GM21825 (cell line): ENCODE results near the gene PML.

Experiments used
- ATAC-seq: cut with Tn5 transposase; IDR thresholded peaks from one replicate; pipeline ENCODE4 v1.9.1; 2021; ENCODE audit warnings: mild to moderate bottlenecking, moderate library complexity; ENCODE audit not compliant: unreplicated experiment

The PML gene

DNA sequence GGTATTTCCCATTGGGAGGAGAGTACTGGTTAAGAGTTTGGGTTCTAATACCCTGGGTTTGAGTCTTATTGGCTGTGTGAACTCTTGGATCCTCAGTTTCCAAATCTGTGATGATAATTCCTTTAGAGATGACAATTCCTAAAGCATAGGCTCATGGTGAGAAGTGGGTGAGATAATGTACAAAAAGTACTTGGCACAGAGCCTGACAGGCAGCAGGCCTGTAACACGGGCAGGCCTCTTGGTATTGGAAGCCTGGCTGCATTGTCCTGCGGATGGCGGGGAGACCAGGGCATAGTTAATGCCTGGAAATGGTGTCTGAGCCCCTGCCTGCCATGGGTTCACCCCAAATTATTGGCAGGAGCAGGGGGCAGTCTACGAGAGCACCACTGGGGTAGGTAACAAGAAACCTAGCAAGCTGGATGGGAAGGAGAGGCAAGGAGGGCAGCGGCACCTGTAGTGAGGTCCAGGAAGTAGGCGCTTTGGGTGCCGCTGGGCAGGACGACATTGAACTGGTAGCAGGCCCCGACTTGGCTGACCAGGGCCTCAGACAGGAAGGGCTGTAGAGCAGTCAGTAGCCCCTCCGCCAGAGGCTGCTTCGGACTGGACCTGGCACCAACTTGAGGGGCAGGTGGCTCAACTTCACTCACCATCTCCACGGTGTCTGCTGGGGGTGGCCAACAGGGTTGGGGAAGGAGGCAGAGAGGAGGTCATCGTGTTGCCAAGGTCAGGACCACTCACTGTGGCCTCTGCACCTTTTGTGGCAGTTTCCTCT lies 10.1 kb upstream of the PML start:
- ATAC-seq = no peak

DNA sequence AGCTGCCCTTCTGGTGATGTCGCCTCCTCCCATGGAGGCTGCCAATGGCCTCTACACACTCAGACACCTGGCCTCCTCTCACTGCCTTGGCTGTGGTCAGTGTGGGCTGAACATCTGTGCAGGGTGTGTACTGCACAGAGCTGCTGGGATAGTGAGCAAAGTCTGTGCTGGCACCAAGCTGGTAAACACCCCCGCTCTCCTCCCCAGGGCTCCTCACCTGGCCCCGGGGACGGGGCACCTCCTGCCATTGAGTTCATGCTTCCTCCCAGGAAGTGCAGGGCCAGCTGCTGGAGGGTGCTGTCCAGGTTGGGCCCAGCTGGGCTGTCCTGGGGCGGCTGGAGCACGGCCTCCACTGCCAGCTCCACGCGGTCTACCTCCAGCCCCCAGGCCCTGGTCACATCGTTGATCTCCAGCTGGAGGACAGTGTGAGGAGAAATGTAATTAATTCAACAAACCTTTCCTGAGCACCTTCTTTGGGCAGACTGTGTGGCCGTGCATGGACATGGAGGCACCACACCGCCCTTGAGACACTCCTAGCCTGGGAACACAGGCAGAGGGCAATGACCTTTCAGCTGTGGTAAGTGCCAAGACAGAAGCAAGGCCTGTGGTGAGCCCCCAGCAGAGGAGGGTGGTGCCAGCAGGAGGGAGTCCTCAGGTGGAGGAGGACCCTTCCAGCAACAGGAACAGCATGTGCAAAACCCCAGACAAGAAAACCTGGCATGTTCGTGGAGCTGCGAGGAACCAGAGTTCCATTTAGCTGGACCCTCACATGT lies 9.2 kb upstream of the PML start:
- no peak for ATAC-seq

DNA sequence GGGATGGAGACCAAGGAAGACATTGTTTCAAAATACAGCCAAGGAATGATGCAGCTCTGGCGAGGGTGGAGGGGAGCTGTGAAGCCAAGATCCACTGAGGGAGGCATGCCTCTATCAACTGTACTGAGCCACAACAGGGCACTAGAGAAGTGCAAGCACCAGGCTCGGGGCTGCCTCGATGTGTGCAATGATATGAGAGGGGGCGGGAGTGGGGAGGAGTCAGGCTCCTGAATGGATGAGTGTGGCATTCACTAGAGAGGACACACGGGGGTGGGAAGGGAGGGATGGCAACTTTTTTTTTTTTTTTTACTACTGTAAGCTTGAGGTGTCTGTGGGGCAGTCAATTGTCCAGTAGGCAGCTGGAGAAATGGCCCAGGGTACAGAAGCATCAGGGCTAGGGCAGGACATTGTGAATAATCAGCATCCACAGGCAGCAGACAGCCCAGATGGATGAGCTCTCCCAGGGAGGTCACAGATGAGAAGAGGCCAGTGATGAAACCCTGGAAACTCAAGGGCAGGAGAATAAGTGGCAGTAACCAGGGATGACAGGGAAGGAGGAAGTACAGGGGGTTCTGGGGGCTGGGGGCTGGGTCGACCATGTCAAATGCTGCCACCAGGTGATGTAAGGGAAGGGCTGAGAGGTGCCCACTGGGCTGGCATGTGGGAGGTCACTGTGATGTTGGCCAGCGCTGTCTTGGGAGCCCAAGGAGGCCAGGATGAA lies 8.3 kb upstream of the PML start:
- no peak for ATAC-seq

DNA sequence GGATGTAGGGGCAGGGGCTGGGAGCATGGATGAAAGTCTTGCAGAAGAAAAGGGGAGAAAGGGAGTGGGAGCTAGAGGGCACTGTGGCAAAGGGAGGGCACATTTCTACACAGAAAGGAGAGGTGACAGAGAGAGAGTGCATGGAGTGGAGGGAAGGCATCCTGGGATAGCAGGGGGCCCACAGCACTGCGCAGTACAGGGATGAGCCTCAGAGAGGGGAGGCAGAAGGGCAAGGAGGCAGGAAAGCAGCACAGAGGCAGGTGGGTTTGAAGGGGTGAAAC lies 7.8 kb upstream of the PML start:
- no peak for ATAC-seq

DNA sequence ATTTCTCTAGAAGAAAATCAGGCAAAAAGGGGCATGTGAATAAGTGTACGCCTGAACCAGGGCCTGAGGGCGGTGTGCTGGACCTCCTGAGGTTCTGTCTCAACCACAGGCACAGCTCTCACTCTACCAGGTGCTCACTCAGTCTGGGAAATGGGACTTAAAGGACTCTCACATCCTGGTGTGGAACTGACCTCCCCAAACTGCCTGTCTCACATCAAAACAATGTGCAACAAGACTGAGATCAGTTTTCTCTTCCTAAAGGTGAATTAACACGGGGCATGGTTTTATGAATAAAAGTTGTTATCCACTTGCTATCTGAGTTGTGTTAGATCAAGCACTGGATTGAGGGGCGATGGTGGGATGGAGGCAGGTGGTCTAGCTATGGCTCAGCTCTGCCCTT lies 7.3 kb upstream of the PML start:
- no peak for ATAC-seq

DNA sequence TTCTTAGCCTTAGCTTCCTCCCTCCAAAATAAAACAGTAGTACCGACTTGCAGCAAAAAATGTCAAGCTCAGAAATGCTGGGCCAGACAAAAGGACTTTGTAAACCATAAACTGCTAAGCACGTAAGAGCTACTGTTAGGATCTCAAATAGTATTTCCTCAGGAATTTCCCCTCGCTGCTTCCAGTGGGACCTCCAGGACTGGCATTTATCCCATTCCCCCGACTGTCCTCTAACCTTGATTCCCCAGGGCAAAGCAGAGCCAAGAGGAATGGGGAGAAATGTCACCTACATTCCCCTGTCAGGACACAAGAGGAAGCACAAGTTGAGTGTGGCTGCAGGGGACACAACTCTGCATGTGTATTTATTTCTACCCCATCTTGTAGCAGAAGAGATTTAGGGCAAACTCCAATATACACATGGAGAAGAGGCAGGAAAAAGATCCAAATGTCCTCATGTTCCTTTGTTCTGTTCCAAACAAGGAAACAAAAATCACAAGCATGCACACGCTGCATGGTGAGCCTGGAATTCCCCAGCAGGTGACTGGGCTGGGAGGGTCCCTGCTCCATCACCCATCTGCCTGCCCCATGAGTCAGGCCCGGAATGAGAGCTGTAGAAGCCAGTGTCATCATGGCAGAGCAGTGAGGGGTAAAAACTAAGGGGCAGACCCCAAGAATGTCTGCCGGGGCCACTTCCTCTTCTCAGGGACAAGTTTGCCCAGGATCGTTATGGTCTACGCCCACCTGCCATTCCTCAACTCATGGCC lies 6.7 kb upstream of the PML start:
- no peak for ATAC-seq

DNA sequence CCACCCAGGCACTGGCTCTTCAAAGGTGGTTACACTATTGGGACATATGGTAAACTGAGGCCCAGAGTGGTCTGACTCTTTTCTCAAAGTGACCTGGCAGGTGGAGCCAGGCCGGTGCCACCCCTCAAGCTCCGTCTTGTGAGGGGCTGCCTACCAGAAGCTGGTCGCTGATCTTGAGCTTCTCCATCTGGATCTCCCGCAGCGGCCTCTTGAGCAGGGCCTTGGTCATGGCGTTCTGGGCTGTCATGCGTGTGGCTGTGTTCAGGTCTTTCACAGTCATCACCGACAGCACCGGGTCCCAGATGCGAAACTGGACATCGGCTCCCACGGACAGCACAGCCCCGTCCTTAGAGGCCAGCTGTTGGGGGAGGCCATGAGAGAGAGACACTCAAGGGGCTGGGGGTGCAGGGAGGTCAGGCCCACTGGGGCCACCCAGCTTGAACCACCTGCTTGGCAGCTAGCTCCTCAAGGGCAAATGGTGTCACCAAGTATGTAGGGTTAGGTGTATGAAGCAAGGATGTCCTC lies 6.0 kb upstream of the PML start:
- no peak for ATAC-seq

DNA sequence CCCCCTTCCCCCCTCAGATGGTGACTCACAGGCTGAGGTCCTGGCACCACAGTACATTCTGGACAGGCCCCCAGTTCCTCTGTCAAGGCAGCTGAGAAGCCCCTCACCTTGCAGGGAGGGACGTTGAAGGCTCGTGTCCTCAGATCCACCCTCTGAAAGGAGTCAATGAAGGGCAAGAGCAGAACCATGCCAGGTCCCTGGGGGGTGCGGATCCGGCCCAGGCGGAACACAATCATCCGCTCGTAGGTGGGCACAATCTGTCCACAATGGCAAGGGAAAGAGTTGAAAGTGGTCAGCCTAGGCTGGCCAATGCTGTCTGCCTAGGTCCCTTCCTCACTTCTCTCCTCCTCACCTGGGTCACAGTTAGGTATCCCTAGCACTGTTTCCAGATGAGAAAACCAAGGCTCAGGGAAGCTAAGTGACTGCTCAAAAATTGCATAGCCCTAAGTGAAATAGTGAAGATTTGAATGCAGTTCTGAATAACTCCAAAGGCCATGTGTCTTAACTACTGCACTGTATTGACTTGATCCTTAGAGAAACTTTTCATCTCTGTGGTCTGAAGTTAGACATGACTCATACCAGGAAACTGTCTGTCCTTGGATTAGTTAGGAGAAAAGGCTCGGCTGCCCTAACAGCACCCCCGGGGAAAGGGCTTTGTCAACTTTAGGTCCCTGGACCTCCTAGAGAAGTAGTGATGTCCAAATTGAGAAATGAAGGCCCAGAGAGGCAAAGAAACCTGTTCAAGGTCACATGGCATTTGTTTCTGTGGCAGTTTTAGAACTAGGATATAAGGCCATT lies 5.3 kb upstream of the PML start:
- ATAC-seq = no peak

DNA sequence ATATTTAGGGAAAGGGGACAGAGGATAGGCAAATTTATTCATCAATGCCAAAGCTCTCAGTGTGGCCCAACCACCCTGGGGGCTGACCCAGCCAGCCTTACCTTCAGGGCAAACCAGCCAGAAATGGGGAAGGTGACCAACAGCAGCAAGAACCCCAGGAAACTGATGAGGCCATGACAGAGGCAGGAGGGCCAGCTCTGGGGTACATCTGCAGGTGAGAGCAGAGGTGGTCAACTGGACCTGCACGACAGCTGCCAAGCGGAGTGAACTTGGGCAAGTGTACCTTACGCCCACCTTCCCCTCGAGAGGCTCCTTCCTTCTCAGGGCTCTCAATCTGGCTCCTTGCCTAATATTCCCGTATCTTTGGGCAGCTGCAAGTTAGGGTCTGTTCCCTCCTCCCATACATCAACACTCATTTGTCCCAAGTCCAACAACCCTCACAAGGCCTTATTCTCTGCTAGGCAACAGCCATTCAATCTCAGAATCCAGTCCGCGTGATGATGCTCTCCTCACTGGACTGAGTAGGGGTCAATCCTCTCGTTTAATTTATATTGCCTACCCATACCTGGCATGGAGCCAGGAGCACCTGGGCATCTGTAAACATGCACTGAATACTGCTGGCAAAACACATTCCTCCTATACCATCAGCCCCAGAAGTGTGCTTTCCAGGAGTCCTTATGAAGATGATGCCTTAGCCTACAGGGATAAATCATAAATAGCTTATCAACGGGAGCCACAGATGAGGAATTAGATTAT lies 4.1 kb upstream of the PML start:
- ATAC-seq = no peak

DNA sequence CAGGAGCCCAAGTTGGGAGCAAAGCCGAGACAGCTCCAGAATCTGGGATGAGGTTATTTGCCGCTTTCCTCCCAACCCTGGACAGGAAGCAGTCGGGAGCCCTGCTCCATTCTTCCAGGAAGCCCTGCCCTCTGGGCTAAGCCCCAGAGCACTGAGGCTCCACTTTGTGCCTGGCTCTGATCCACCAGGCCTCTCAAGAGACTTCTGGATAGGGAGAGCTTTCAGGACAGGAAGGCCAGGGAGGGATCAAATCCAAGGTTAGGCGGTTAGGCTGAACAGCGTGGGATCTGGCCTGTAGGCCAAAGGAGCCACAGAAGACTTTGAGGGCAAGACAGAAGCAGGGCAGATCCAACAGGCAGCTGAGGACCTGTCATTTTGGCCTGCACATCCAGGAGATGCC lies 3.3 kb upstream of the PML start:
- no peak for ATAC-seq

DNA sequence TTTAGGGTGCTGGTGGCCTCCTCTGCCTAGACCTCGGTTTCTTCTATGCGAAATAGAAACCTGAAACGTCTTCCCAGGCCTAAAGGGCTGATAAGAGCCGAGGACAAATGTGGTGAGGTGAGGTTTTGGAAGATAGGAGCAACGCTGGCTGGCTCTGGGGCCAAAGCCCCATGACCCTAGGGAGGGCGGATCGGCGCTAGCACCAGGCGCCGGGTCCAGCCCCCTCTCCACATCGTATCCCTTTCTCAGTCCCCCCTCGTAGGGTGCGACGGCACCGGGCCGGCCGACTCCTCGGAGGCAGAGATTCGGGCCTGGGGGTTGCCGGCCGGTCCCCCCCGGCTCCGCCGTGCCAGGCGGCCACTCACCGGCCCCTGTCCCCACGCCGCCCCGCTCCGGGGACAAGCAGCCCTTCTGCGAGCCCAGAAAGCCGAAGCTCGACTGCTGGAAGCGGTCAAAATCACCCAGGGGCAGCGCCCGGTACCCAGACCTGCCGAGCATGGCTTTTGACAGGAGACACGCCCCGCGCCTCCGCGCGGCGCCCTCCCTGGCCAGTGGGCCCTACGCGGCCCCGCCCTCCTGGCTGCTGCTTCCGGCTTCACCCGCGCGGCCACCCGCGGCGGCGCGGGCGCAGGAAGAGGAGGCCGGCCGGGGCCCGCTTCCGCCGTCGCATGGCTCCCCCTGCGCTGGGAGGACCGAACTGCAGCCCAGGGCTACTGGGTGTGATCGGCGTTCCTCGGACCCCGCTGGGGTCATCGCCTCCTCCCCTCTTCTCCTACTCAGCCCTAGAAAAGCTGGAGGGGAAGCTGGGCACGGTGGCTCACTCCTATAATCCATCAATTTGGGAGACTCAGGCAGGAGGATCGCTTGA lies 2.6 kb upstream of the PML start, which contains the start of gene STOML1:
STOML1 (minus strand) TSS at position 570 of the 868 bp plus-strand sequence; CDS start at position 498, 72 bp downstream.
- peak; percentile 58 for ATAC-seq

DNA sequence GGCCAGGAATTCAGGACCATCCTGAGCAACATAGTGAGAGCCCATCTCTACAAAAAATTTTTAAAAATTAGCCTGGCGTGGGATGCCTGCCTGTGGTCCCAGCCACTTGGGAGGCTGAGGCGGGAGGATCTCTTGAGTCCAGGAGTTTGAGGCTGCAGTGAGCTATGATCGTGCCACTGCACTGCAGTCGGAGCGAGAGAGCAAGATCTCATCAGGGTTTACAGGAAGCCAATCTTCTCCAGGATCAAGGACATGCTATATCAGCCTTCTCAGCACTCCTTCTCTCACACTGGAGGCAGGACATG lies 2.0 kb upstream of the PML start:
- ATAC-seq = no peak

DNA sequence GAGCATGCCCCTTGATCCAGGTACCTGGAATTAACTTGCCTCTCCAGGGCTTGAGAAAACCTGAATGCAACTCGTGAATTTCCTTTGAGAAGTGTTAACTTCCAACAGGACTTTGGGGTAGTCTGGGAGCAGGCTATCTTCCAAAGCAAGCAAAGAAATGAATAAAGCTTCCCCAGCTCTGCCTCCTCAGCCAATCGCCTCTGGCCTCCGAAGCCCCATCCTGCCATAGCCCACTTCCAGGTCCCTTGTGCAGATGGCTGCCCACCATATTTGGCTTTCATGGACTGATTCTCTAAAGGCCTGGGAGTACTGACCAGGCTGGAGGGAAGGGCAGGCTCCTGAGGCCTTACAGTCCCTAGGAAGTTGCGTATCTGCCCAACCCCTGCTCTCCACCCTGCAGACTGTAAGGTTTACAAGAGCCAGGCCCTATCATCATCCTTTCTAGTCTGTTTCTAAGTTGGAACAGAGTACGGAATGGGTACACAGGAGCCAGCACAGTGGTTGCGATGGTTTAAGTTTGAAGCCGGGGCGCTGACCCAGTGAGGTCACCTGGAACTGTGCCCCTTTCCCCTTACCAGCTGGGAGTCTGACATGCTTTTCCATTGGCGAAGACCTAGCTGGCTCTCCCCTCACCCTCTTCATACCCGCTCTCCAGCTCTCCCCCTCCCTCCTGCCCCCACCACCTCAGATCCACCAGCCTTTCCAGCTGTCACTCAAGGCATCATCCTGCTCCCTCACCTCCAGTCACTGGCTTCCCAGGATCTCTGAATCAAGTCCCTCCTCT lies 1.1 kb upstream of the PML start:
- no peak for ATAC-seq

DNA sequence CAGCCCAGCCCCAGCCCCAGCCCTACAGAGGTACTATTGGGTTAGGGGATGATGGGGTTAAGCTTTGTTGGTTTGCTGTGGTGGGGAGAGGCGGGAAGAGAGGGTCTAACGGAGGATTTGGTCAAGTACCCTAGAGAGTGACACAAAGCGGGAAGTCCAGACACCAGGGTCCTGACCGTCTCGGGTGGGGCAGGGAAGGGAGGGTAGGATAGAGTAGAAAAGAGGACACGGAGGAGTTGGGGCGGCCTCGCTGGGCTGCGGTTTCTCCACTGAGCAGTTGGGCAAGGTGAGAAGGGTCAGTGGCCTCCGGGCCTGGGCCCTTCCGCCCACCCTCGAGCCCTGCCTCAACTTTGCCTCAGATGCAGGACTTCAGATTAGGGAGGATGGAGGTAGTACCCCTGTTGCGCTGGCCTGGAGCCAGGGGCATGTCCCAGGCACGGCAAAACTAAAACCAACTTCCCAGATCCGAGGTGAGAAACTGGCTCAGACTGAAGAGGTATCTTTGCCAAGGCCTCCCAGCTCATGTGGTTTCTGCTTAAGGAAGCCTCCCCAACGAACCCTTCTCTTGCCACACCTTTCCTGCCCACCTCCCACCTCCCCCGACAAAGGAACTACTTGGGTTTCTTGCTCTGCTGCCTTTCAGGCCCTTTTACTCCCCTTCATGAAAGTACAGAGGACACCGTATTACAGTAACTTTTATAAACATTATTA lies 551 bp downstream of the PML start:
- no peak for ATAC-seq

DNA sequence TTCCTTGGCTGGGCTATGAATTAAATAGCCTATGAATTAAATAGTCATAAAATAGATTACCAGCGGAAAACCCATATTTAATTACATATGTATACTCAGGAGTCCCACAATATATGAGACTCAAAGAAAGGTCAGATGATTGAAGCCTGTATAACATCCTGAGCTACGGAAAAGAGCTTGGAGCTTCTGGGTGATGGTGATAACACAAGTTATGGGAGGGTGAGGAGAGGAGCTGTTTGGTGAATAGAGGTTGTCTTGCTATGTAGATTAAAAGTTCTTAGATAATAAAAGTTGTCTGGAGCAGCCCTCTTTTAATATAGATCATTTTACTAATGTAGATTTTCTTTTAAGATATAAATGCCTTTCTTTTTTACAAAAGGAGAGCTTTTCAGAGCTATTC lies 1.8 kb downstream of the PML start:
- ATAC-seq = no peak

DNA sequence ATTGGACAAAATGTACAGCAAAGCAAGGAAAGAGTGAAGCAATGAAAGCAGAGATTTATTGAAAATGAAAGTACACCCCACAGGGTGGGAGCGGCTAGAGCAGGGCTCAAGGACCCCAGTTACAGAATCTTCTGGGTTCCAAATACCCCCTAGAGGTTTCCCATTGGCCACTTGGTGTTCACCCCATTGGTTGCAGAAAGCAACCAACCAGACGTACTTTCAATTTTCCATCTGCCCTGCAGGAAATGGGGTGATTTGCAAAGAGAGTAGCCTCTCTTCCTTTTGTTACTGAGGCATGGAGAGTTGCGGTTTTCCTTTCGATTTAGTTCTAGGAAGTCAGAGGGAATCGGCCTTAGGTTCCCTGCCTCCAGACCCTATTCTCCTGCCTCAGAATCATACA lies 2.4 kb downstream of the PML start:
- no peak for ATAC-seq

DNA sequence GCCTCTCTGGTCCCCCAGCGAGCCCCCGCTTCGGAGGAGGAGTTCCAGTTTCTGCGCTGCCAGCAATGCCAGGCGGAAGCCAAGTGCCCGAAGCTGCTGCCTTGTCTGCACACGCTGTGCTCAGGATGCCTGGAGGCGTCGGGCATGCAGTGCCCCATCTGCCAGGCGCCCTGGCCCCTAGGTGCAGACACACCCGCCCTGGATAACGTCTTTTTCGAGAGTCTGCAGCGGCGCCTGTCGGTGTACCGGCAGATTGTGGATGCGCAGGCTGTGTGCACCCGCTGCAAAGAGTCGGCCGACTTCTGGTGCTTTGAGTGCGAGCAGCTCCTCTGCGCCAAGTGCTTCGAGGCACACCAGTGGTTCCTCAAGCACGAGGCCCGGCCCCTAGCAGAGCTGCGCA lies 3.5 kb downstream of the PML start:
- ATAC-seq = no peak
